ENCODE data around the gene SHB. TPM values are rescaled to one million over a fixed set of nuclear protein-coding genes. Genes with fewer than 3 reads are reported as not detected.

SHB gene
- total RNA-seq, 1 donor from 2014 or later: 33.4 TPM

GRCh38 chr9:38088006-38088925 is 19.2 kb upstream of the SHB start:
- DNase-seq: peak; percentile 81

DNA sequence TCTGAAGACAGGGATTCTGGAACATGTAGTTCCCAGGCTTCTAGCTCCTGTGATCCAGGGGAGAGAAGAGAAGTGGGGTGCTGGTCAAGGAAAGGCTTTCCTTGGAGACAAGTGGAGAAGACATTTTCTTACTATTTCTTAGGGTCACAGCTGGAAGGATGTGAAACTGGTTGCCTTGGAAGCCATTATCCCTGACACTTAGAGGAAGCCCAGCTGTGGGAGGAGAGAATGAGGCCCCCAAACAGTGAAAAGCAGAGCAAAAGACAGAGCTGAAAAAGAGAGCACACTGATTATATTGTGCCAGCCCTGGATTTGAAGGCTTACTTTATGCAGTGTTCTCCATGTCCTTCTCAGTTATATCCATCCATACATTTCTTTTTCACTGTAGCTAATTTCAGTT is 17.5 kb upstream of the SHB start:
- no peak for DNase-seq

DNA sequence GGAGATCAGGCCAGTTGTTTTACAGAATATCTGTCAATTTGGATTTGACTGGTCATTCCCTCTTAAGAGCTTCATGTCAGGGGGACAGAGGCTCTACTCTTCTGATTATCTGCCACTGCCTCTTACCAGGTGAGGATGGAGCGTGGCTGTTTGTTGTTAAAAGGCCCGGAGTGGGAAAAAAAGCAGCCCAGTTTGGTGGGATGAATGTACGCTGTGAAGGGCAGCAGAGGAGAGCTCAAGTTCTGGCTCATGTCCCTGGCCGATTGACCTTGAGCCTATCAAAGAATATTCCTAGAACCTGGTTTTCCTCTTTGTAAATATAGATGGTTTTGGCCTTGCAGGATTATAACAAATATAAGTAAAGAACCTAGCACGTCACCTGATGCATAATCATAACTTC is 16.3 kb upstream of the SHB start:
- no peak for DNase-seq

GRCh38 chr9:38084556-38084880 is 15.5 kb upstream of the SHB start:
- no peak for DNase-seq

DNA sequence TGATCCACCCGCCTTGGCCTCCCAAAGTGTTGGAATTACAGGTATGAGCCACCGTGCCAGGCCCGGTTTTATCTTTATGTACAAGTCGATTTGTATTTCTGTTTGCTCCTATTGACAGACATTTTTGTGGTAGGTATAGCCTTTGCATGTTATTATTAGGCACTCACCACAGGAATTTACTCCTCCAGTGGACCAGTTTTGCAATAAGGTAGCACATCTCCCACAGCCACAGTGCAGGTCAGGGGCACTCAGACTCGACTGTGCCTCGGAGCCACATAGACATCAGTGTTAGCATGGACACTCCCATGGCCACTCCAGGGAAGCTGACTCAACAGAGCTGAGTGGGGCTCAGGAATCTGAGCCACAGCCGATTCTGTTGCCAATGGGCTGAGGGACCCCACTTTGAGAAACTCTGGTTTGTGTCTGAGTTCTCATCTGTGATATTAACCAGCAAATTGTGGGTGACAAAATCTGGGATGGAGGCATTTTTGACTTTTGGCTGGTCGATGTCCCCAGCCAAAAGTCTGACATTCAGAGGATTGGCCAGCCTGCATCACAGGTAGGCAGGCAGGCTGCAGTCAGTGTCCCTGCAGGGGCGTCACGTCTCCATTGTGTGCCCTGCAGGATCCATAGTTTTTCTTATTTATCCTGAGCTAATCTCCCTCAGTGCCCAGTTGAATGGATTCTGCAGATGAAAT is 15.0 kb upstream of the SHB start:
- no peak for DNase-seq

DNA sequence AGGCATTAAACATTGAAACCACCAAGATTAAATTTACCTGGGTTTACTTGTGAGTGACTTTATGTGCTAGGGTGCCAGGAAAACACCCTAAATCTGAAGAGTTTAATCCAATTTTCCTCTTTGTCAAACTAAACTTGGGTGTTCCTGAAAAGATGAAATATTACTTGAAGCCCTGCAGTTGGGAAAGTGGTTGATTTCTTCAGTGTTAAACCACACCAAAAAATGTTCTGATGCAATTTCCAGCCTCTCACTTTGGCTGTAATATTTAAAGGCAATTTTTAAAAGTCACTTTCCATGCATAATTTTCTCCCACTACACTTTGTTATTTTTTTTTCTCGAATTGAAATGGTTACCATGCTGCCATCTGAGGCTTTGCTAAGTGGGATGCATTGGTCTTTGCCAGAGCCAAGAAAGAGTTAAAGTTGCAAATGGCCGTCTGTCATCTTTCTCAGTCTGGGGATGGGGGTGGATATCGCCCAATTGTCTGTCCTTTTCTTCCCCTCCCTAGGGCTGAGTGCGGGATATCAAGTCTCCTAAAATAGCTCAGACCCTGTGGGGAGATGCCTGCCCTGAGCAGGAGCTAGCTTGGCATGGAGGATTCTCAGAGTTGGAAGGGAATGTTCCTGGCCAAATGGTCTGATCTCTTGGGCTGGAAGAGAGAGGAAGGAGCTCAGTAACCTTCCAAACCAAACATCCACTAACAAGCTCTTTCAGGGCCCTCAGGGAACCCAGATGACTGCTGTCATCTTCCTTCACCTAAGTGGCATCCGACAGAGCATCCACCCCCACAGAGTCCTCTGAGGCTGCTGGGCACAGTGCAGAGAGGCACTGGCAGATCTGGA is 13.6 kb upstream of the SHB start:
- no peak for DNase-seq

DNA sequence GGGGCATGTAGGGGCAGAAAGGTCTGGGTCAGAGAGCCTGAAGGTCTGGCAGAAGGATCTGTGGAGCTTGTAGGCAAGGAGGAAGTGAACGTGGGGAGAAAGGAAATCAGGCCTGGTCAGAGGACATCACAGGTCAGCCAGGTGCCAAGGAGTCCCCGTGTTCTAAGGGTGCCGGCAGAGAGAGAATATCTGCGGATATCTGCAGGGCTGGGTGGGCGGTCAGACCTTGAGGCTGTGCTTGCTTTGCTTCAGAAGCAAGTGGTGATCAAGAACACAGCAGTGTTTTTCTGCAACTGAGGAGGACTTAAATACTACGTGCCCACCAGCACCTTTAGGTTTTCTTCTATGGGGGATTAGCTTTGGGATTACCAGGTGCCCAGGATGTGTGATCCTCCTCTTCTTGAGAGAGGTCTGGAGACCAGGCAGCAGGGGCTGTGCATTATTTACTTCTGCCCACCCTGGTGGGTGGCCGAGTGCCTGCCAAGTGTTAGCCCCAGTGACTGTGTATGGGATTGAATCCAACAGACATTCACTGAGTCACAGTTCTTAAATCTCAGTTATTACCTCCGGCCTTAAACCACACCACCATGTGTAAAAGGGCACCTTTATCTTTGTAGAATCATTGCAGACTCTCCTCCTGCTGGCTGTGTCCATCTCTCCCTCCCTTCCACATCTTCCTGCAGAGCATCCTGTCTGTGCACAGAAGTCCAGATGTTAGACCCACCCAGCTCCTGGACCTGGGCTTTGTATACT is 12.5 kb upstream of the SHB start:
- DNase-seq: peak; percentile 7

DNA sequence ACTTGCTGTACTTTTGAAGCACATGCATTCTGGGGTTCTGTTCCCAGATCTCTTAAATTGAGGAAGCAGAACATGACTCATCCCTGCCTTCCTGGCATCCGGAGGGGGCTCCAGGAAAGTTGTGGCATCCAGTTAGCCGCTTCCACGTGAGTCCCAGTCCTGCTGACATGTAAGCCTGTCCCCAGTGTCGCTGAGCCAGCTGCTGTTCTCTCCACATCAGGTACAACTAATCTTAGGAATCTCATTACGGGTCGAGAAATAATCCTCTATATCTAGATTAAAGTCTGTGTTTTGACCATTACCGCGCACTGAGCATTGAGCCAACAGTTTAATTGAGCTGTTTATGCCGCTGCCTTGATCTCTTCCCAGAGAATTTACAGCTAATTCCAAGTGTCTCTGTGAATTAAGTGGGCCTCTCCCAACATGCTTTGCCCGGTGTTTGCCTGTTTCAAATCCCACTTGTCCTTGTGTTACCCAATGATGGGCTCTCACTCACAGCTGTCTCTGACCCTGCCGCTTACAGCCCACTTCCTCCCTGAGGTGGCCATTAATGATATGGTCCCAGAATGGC is 10.5 kb upstream of the SHB start:
- peak; percentile 90 for DNase-seq

DNA sequence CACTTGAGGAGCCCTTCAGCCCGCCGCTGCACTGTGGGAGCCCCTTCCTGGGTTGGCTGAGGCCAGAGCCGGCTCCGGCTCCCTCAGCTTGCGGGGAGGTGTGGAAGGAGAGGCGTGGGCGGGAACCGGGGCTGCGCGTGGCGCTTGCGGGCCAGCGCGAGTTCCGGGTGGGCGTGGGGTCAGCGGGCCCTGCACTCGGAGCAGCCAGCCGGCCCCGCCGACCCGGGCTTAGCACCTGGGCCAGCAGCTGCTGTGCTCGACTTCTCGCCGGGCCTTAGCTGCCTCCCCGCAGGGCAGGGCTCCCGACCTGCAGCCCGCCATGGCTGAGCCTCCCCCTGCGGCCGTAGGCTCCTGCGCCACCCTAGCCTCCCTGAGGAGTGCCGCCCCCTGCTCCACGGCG is 6.2 kb upstream of the SHB start:
- DNase-seq: no peak

GRCh38 chr9:38074441-38074961 is 5.5 kb upstream of the SHB start:
- DNase-seq: peak; percentile 65

- DNase-seq: no peak
Observed at GRCh38 chr9:38073882-38074281, 4.9 kb upstream of the SHB start.

DNA sequence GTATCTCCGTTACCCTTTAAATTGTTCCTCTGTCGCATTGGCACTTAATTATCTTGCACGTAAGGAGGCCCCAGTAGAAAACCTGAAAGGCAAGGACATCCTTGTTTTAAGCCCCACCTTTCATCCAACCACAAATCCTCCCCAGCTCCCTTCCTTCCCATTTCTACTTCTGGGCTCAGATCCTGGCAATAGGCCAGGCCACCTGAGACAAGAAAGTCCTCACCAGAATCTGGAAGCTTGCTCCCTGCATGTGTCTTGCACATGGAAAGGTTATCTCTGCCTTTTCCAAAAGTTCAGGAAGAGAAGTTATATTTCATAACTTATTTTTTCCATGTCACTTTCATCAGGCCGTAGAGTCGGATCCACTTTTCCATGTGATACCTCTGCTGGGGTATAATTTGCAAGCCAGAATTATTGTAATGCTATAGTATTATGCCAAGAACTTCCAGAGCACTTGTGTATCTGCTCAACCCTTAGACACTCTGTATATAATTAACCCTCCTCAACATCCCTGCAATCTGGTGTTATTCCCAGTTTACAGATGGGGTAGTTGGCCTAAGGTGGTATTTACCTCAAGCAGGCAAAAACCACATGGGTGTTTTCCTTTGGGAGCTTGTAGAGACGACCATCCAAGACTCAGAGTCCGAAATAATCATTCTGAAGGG is 2.6 kb upstream of the SHB start:
- no peak for DNase-seq

GRCh38 chr9:38067859-38068681 is 957 bp downstream of the SHB start:
- no peak for DNase-seq

- peak; percentile 70 for DNase-seq
Observed at GRCh38 chr9:38066914-38067858, 1.8 kb downstream of the SHB start.

- DNase-seq: peak; percentile 42
Observed at GRCh38 chr9:38066197-38066913, 2.7 kb downstream of the SHB start.

- no peak for DNase-seq
Observed at GRCh38 chr9:38065369-38066075, 3.5 kb downstream of the SHB start.

DNA sequence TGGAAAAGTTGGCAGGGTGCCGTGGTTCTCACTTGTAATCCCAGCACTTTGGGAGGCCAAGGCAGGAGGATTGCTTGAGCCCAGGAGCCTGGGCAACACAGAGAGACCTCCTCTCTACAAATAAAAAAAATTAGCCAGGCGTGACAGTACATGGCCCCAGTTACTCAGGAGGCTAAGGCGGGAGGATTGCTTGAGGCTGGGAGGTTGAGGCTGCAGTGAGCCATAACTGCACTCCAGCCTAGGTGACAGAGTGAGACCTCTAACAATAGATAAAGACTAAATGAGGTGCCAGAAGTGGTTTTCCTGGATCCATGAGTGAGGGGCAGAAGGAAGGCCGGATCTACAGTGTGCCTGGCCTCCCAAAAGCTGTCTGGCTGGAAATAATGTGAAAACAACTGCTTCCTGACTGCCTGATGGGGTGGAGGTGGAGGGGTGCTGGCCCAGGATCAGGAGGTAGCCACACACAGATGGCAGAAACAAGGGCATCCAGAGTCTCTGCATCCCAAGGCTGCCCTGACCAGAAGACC is 4.1 kb downstream of the SHB start:
- DNase-seq: no peak

DNA sequence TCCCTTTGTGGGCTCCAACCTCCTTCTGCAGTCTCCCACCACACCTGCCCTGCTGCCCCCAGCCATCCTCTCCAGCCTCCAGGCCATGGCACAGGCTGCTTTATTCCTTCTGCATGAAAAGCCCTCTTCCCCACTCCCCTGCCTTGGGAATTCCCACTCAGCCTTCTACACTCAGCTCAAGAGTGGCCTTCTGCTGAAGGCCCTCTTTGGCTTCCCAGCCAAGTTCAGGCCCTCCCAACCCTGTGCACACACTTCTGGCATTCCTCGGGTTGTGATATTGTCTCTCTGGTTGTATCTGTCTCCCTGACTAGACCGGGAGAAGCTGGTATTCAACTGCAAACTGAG is 5.7 kb downstream of the SHB start:
- no peak for DNase-seq

Measured in dermis blood vessel endothelial cell (primary cell).